ENCODE results near the gene TMTC1. TPM values are rescaled to one million over a fixed set of nuclear protein-coding genes. Genes with fewer than 3 reads are reported as not detected.

Gene TMTC1
- total and polyA plus RNA-seq, 2 of the 8 experiments (the other 6 are each of a cell fraction or from before 2014, with no cell fraction given): 15.4 to 20.8 TPM

GRCh38 chr12:29773076-29773475 lies 10.7 kb downstream of the TMTC1 start:
- Histone ChIP-seq H4K91ac (replicated peaks; ENCODE audit: insufficient read length, low read length) (no peak overlapping the region), H2BK15ac (ENCODE audit: low read length) (no peak overlapping the region), H2BK120ac (replicated peaks; ENCODE audit: low read depth, low read length) (no peak overlapping the region), H2AFZ (ENCODE audit: low read length) (no peak overlapping the region), H3K4me2 (ENCODE audit: insufficient read depth in 1 of 2, low read depth in 2 of 2, low read length in 2 of 2) (no peak overlapping the region), H3K9ac (replicated peaks in 1 of 4; ENCODE audit: extremely low read depth in 1 of 4, low read depth in 3 of 4, low read length in 3 of 4) (no peak overlapping the region), H3K4ac (replicated peaks; ENCODE audit: insufficient read length, low read depth, low read length) (no peak overlapping the region), H2BK5ac (ENCODE audit: low read depth, low read length) (no peak overlapping the region), H4K8ac (ENCODE audit: extremely low read depth, insufficient read depth, low read length) (no peak overlapping the region; the same call in 1 of the 2 replicates), H3K18ac (ENCODE audit: extremely low read depth, low read length) (no peak overlapping the region), H3K4me1 (replicated peaks in 1 of 4; ENCODE audit: control insufficient read depth in 3 of 4, insufficient read depth in 4 of 4, low read length in 3 of 4) (peaks cover 0 to 3% (median 0%) of the 10 kb centered on the region in 4 experiments; a peak in 1 of 7 replicates), H3K9me3 (ENCODE audit: insufficient read depth in 2 of 2, low read depth in 1 of 2, low read length in 1 of 2) (peaks cover 16 to 25% of the 10 kb centered on the region in 2 experiments), H3K27ac (ENCODE audit: low read depth, low read length) (no peak overlapping the region), H3K4me3 (ENCODE audit: extremely low read depth in 1 of 4, insufficient read depth in 2 of 4, low read depth in 3 of 4, low read length in 4 of 4) (no peak overlapping the region), H3K14ac (ENCODE audit: insufficient read length) (no peak overlapping the region), H3K23me2 (ENCODE audit: low read depth, low read length) (no peaks in the 10 kb centered on the region; the same call in 1 of the 2 replicates), H2BK12ac (ENCODE audit: low read depth, low read length) (no peak overlapping the region), H2AK5ac (ENCODE audit: low read depth, low read length) (no peak overlapping the region), H3K56ac (replicated peaks; ENCODE audit: insufficient read length, low read depth, low read length) (no peak overlapping the region), H3K27me3 (replicated peaks in 1 of 4; ENCODE audit: control insufficient read depth in 3 of 4, extremely low read depth in 1 of 4, insufficient read depth in 3 of 4, low read length in 3 of 4) (no peaks in the 10 kb centered on the region), H3K79me2 (ENCODE audit: control insufficient read depth in 1 of 2, insufficient read depth in 2 of 2, low read length in 2 of 2) (peaks cover 5 to 98% of the 10 kb centered on the region in 2 experiments; a peak in 3 of 4 replicates), H3K79me1 (ENCODE audit: low read depth, low read length) (no peaks in the 10 kb centered on the region; the same call in 1 of the 2 replicates), H2BK20ac (ENCODE audit: low read length) (no peak overlapping the region), H3K23ac (ENCODE audit: insufficient read length) (no peak overlapping the region), H3K36me3 (ENCODE audit: control insufficient read depth in 2 of 4, insufficient read depth in 4 of 4, low read length in 3 of 4) (peaks cover 0 to 14% (median 5%) of the 10 kb centered on the region in 4 experiments; a peak in 3 of 8 replicates), H4K5ac (ENCODE audit: insufficient read length, low read depth, low read length) (no peak overlapping the region), H4K20me1 (replicated peaks in 1 of 2; ENCODE audit: control insufficient read depth in 1 of 2, insufficient read depth in 2 of 2, low read length in 2 of 2) (no peaks in the 10 kb centered on the region)
- 93% methylated on average over 2 of the region's 2 CpGs; no CpG with 5 or more reads in 1 of the 2 experiments for WGBS, 2 experiments (ENCODE audit: extremely low coverage in 1 of 2, insufficient coverage in 1 of 2, insufficient read length in 1 of 2, insufficient replicate concordance in 2 of 2, low coverage in 1 of 2, low lambda C conversion rate in 2 of 2, missing lambda C conversion rate in 1 of 2)
- no peak for DNase-seq (ENCODE audit: low read depth in 1 of 2, low spot score in 2 of 2)
- POLR2A ChIA-PET (ENCODE audit: partially characterized antibody): no interaction called here
- CTCF ChIA-PET (ENCODE audit: partially characterized antibody): no interaction called here
- no peak for FAIRE-seq
- TF ChIP-seq RXRA (IDR thresholded peaks at IDR 0.05; ENCODE audit: insufficient read depth, low read depth, low read length) (no peak), CTBP2 (IDR thresholded peaks at IDR 0.05; ENCODE audit: borderline replicate concordance, insufficient read depth, insufficient read length, low read length) (no peak), RBBP5 (IDR thresholded peaks at IDR 0.05; ENCODE audit: borderline replicate concordance, low read depth, low read length) (no peak), SIX5 (IDR thresholded peaks at IDR 0.05; ENCODE audit: low read depth, low read length) (no peak), SRF (IDR thresholded peaks at IDR 0.05; ENCODE audit: low read depth, low read length) (no peak), EP300 (IDR thresholded peaks at IDR 0.05; ENCODE audit: borderline replicate concordance in 1 of 2, low read depth in 2 of 2, low read length in 2 of 2) (no peak), RAD21 (IDR thresholded peaks at IDR 0.05 in 1 of 2, conservative IDR thresholded peaks at IDR 0.05 in 1 of 2; ENCODE audit: low read depth in 2 of 2, low read length in 2 of 2) (no peak), ATF2 (IDR thresholded peaks at IDR 0.05; ENCODE audit: low read length) (no peak), KDM4A (IDR thresholded peaks at IDR 0.05; ENCODE audit: low read depth, low read length, severe bottlenecking) (no peak), TBP (IDR thresholded peaks at IDR 0.05; ENCODE audit: low read depth, low read length) (no peak)
